Smooth muscle cell (in vitro differentiated cells): Measurements from ENCODE around the gene ARHGAP18. TPM values are rescaled to one million over a fixed set of nuclear protein-coding genes. Genes with fewer than 3 reads are reported as not detected.

Source experiments
- DNase-seq: peaks from one replicate; lab custom pipeline; 2025; ENCODE audit not compliant: unreplicated experiment; lab: John Stamatoyannopoulos, UW
- H2AFZ ChIP-seq: fragments of 200-600 bp; sonication (generic); 2 replicates; pipeline ENCODE4 v1.6.0; 2016; ENCODE audit warnings: antibody characterized with exemption, low read depth, mild to moderate bottlenecking
- H3F3A ChIP-seq: fragments of 200-600 bp; sonication (generic); 2 replicates; pipeline ENCODE4 v1.6.0; 2017; ENCODE audit warnings: antibody characterized with exemption, low read depth
- H3K27ac ChIP-seq: fragments of 200-600 bp; sonication (generic); 2 replicates; pipeline ENCODE4 v1.5.1; 2016; ENCODE audit warnings: low read depth, mild to moderate bottlenecking
- H3K27me3 ChIP-seq: fragments of 200-600 bp; sonication (generic); 2 replicates; pipeline ENCODE4 v1.6.1; 2016; ENCODE audit warnings: low read depth, mild to moderate bottlenecking
- H3K36me3 ChIP-seq: fragments of 200-600 bp; sonication (generic); 2 replicates; pipeline ENCODE4 v1.5.1; 2016; ENCODE audit warnings: low read depth
- H3K4me1 ChIP-seq: fragments of 200-600 bp; sonication (generic); 2 replicates; pipeline ENCODE4 v1.5.1; 2016; ENCODE audit warnings: low read depth
- H3K4me2 ChIP-seq: fragments of 200-600 bp; sonication (generic); 2 replicates; pipeline ENCODE4 v1.6.0; 2016; ENCODE audit warnings: mild to moderate bottlenecking
- H3K4me3 ChIP-seq: fragments of 200-600 bp; sonication (generic); 2 replicates; pipeline ENCODE4 v1.5.1; 2016; ENCODE audit warnings: mild to moderate bottlenecking
- H3K79me2 ChIP-seq: fragments of 200-600 bp; sonication (generic); 2 replicates; pipeline ENCODE4 v1.6.0; 2016; ENCODE audit warnings: low read depth, mild to moderate bottlenecking
- H3K9ac ChIP-seq: fragments of 200-600 bp; sonication (generic); 2 replicates; pipeline ENCODE4 v1.6.0; 2016; ENCODE audit warnings: low read depth
- H3K9me3 ChIP-seq: fragments of 200-600 bp; sonication (generic); replicated peaks from 2 replicates; pipeline ENCODE4 v1.5.1; 2016; ENCODE audit warnings: low read depth
- H4K20me1 ChIP-seq: fragments of 200-600 bp; sonication (generic); 2 replicates; pipeline ENCODE4 v1.6.0; 2016; ENCODE audit warnings: low read depth
- WGBS: methylation state at CpG from one replicate; pipeline ENCODE4 v1.1.7; 2016; ENCODE audit warnings: low lambda C conversion rate; 5-methylcytosine and 5-hydroxymethylcytosine counted together
- polyA plus RNA-seq: library from polyadenylated mRNA; unstranded; fragments of >200 nt; fragmentation: Nextera tagmentation; extraction: Ambion mirVana; gene quantifications from 2 replicates; pipeline ENCODE4 v1.2.1, GENCODE V29; 2016
- total RNA-seq: library from RNA; depleted of rRNA; stranded (reverse); fragments of >200 nt; gene quantifications from 2 replicates; pipeline ENCODE4 v1.2.3, GENCODE V29; 2014
- TF ChIP-seq, protein P1 (sequence below): fragments of 200-600 bp; sonication (generic); IDR thresholded peaks from 2 replicates; pipeline ENCODE4 v1.5.1; 2017; ENCODE audit warnings: borderline replicate concordance, mild to moderate bottlenecking, antibody characterized with exemption; ENCODE audit not compliant: insufficient read depth, poor library complexity, severe bottlenecking

Gene ARHGAP18
- total and polyA plus RNA-seq, 2 experiments from 2014 or later: 3.2 to 9.6 TPM

DNA sequence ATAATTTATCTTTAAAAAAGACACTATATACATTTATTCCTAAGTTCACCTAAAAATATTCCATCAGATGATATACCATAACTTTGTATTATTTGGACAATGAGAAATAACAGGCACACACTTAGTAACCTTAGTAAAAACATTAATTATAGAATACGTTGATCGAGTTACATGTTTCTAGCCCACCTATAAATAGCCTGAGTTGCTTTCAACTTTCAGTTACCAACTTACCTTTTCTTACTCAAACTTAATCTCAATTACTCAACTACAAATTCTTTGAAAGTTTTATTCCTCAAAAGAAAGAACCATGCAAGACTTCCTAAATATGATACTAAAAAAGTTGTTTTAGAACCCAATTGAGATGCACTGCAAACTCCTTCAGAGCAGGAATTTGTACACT, 12.2 kb downstream of the ARHGAP18 start:
- Histone ChIP-seq H3K27ac (no peak overlapping the region), H3K4me1 (peaks cover 16% of the 10 kb centered on the region), H3K9me3 (no peaks in the 10 kb centered on the region)

DNA sequence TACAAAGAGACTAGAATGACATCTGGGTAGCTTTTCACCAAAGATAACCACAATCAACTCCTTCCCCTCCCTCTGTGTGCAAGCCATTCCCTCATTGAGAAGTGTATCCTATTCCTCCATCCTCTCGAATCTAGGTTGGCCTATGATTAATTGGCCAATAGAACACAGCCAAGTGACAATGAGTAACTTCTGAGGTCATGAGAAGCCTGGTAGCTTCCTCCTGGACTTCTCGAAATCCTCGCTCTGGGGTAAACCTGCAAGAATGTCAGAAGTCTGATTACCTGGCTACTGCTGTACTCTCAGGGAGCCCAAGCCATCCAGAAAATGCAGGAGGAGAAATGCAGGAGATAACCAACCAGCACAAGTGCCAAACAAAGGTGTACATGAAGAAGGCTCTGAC, 13.1 kb downstream of the ARHGAP18 start:
- TF ChIP-seq, protein P1, sequence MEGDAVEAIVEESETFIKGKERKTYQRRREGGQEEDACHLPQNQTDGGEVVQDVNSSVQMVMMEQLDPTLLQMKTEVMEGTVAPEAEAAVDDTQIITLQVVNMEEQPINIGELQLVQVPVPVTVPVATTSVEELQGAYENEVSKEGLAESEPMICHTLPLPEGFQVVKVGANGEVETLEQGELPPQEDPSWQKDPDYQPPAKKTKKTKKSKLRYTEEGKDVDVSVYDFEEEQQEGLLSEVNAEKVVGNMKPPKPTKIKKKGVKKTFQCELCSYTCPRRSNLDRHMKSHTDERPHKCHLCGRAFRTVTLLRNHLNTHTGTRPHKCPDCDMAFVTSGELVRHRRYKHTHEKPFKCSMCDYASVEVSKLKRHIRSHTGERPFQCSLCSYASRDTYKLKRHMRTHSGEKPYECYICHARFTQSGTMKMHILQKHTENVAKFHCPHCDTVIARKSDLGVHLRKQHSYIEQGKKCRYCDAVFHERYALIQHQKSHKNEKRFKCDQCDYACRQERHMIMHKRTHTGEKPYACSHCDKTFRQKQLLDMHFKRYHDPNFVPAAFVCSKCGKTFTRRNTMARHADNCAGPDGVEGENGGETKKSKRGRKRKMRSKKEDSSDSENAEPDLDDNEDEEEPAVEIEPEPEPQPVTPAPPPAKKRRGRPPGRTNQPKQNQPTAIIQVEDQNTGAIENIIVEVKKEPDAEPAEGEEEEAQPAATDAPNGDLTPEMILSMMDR: no peak
- Histone ChIP-seq H3K4me2 (no peak overlapping the region), H3K9ac (no peak overlapping the region), H3K36me3 (no peaks in the 10 kb centered on the region), H3K4me1 (peaks cover 16% of the 10 kb centered on the region), H3K9me3 (no peaks in the 10 kb centered on the region), H3K27me3 (no peaks in the 10 kb centered on the region), H3F3A (no peaks in the 10 kb centered on the region), H2AFZ (no peak overlapping the region), H4K20me1 (no peaks in the 10 kb centered on the region), H3K4me3 (no peak overlapping the region), H3K79me2 (peaks cover 20% of the 10 kb centered on the region), H3K27ac (no peak overlapping the region)
- WGBS: 94% methylated on average over 3 of the region's 3 CpGs
- DNase-seq: no peak

More for the DNA sequence above, 12.2 kb downstream of the ARHGAP18 start:
- 95% methylated on average over 2 of the region's 2 CpGs for WGBS
- H3K79me2 ChIP-seq: peaks cover 14% of the 10 kb centered on the region
- TF ChIP-seq, protein P1: no peak
- no peak for DNase-seq
- H3K27me3 ChIP-seq: no peaks in the 10 kb centered on the region
- no peak overlapping the region for H3K4me3 ChIP-seq
- no peak overlapping the region for H3K9ac ChIP-seq
- no peaks in the 10 kb centered on the region for H3F3A ChIP-seq
- no peaks in the 10 kb centered on the region for H3K36me3 ChIP-seq
- H3K4me2 ChIP-seq: no peak overlapping the region
- no peaks in the 10 kb centered on the region for H4K20me1 ChIP-seq
- no peak overlapping the region for H2AFZ ChIP-seq

GRCh38 chr6:129696028-129696418, 14.0 kb downstream of the ARHGAP18 start:
- WGBS: 76% methylated on average over 1 of the region's 1 CpG
- Histone ChIP-seq H3K4me1 (peaks cover 16% of the 10 kb centered on the region), H3K36me3 (no peaks in the 10 kb centered on the region), H3K9ac (no peak overlapping the region), H4K20me1 (no peaks in the 10 kb centered on the region), H3F3A (peaks cover 2% of the 10 kb centered on the region), H2AFZ (peak overlapping the region; percentile 50), H3K79me2 (peaks cover 20% of the 10 kb centered on the region), H3K9me3 (no peaks in the 10 kb centered on the region), H3K27me3 (no peaks in the 10 kb centered on the region), H3K4me2 (peak overlapping the region; percentile 31), H3K4me3 (no peak overlapping the region), H3K27ac (peak overlapping the region; percentile 15)
- no peak for DNase-seq
- TF ChIP-seq, protein P1: no peak

DNA sequence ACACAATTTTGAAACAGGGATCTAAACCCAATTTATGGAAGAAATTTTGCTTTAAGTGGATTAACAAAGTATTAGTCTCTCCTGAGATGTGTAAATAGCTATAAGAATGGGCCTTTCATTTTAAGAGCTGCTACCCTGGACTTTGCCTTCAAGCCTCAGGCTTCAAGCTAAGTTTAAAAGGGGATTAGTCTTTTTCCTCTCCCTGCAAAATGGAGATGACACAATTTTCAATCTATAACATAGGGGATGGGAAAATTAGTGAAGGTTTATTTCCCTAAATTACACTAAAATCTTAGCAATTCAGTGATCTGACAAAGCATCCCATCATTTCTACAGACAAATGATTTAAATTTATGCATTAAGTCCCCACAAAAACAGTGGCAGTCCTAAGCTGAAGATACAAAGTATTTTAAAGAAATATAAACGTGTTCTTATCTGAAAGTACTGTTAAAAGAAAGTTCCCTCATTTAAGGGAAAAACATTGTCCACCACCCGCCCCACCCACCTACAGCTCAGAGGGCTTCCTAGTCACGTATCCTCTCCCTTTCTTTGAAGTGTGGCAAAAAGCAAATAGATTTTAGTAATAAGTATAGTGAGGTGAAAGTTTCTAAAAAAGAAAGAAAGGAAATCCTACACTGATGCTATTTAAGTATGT, 14.5 kb downstream of the ARHGAP18 start:
- no peaks in the 10 kb centered on the region for H3K27me3 ChIP-seq
- no peaks in the 10 kb centered on the region for H3K9me3 ChIP-seq
- TF ChIP-seq, protein P1: no peak
- H3K27ac ChIP-seq: peak overlapping the region; percentile 17
- no peak overlapping the region for H3K4me3 ChIP-seq
- no peak overlapping the region for H3K9ac ChIP-seq
- peaks cover 20% of the 10 kb centered on the region for H3K79me2 ChIP-seq
- 42% methylated on average over 3 of the region's 3 CpGs for WGBS
- DNase-seq: no peak
- H2AFZ ChIP-seq: peak overlapping the region; percentile 50
- no peaks in the 10 kb centered on the region for H4K20me1 ChIP-seq
- peak overlapping the region; percentile 31 for H3K4me2 ChIP-seq
- peaks cover 16% of the 10 kb centered on the region for H3K4me1 ChIP-seq
- H3F3A ChIP-seq: peaks cover 4% of the 10 kb centered on the region
- no peaks in the 10 kb centered on the region for H3K36me3 ChIP-seq
